Stimulated activated CD8-positive, alpha-beta memory T cell treated with anti-CD3 and anti-CD28 coated beads, Interleukin-15, amount 100 ng/mL, for 4 hours (primary cell): ENCODE results near the gene CPEB3.
"Not testable (repeated sequence)": the region's sequence is repeated elsewhere in the genome, so short reads cannot be mapped to it uniquely, and the experiment has no call there.

Experiments
- DNase-seq, 2 donors: peaks; one replicate each; pipeline ENCODE4 v3.0.0-alpha.2; 2020; ENCODE audit warnings: low read depth in 2 of 2

Gene CPEB3

DNA sequence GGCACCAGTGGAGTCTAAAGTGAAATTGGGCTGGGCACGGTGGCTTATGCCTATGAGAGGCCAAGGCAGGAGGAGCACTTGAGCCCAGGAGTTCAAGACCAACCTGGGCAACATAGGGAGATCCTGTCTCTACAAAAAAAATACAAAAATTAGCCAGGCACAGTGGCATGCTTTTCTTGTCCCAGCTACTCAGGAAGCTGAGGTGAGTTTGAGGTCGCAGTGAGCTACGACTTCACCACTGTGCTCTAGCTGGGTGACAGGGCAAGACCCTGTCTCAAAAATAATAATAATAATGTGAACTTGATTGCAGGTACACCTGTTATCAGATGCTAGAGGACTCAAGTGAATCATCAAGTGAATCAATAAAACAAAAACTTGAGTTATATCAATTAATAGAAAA lies 259.3 kb downstream of the CPEB3 start:
- DNase-seq = no peak

GRCh38 chr10:92027141-92027540 lies 263.7 kb downstream of the CPEB3 start:
- no peak for DNase-seq

DNA sequence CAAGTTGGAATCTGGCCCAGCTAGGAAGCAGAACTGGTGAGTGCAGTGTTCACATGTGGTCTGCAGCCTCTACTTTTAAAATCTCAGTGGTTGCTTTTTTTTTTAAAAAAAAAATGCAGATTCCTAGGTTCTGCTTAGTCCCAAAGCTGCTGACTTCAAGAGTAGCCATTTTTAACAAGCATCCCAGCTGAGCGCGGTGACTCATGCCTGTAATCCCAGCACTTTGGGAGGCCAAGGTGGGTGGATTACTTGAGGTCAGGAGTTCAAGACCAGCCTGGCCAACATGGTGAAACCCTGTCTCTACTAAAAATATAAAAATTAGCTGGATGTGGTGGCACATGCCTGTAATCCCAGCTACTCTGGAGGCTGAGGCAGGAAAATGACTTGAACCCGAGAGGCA lies 265.5 kb downstream of the CPEB3 start:
- not testable (repeated sequence) for DNase-seq

GRCh38 chr10:92024700-92025099 lies 266.2 kb downstream of the CPEB3 start:
- no peak for DNase-seq

GRCh38 chr10:92014620-92015019 lies 276.3 kb downstream of the CPEB3 start:
- no peak for DNase-seq

DNA sequence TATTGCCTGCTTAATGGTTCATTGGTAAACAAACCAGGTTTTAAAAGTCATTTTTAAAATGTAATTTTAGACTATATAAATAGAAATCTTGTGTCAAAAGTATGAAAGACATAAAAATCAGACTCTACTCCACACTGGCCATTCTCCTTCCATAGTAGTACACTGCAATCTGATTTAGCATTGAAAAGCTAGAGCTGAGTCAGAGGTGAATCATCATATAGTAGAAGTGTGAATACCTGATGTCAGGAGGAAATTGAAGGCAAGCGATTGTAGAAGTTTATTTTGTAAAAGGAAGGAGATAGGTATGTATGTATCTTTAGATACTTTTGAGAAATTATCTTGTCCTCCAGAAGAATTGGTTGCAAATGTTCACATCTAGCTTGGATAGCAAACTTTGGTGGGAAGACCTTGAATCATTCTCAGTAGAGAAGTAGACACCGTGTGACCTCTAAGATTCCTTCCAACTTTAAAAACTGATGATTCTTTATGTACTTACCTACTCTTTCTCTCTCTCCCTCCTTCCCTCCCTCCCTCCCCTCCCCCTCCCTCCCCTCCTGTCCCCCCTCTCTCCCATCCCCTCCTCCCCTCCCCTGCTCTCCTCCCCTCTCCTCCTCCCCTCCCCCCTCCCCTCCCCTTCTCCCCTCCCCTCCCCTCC lies 279.2 kb downstream of the CPEB3 start:
- no peak for DNase-seq

GRCh38 chr10:92010047-92010735 lies 280.7 kb downstream of the CPEB3 start:
- DNase-seq = no peak

DNA sequence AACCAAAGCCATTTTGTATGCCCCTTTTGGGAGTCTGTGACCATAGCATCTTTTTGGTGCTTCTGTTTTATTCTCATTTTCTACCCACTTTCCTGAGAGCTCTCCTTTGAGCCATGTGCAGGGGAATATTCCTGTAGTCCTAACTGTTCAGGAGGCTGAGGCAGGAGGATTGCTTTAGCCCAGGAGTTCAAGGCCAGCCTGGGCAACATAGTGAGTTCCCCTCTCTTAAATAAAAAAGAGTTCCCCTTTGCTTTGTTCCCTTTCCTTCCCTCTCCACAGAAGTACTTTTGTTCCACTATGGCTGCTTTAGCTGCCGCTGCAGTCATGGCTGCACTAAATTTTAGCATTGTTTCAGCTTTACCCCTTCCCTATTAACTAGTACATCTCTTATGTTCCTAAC lies 281.4 kb downstream of the CPEB3 start:
- no peak for DNase-seq

- DNase-seq = no peak
Observed at GRCh38 chr10:92005978-92006377, 284.9 kb downstream of the CPEB3 start.

- DNase-seq = no peak
Observed at GRCh38 chr10:92003258-92003657, 287.6 kb downstream of the CPEB3 start.

GRCh38 chr10:92001995-92002394 lies 288.9 kb downstream of the CPEB3 start:
- DNase-seq = no peak

- DNase-seq = no peak
Observed at GRCh38 chr10:92001581-92001980, 289.3 kb downstream of the CPEB3 start.
